Measurements from ENCODE around the gene TGM2.

Gene TGM2

GRCh38 chr20:38173237-38174156, 8.4 kb upstream of the TGM2 start:
- DNase-seq = no peak

GRCh38 chr20:38172408-38172807, 7.3 kb upstream of the TGM2 start:
- no peak for DNase-seq

- no peak for DNase-seq
These were observed 6.6 kb upstream of the TGM2 start for GRCh38 chr20:38171675-38172043.

GRCh38 chr20:38170826-38171674, 6.0 kb upstream of the TGM2 start:
- no peak for DNase-seq

- DNase-seq = no peak
These were observed 5.3 kb upstream of the TGM2 start for GRCh38 chr20:38170219-38170825.

GRCh38 chr20:38169636-38170193, 4.6 kb upstream of the TGM2 start:
- DNase-seq = no peak

GRCh38 chr20:38168791-38169589, 3.9 kb upstream of the TGM2 start:
- DNase-seq = peak; percentile 30 to 55

- DNase-seq = peak; percentile 55 to 73
These were observed 3.0 kb upstream of the TGM2 start for GRCh38 chr20:38167851-38168760.

GRCh38 chr20:38167328-38167850, 2.3 kb upstream of the TGM2 start:
- no peak for DNase-seq

GRCh38 chr20:38166703-38167233, 1.7 kb upstream of the TGM2 start:
- no peak for DNase-seq

GRCh38 chr20:38165966-38166702, 1.1 kb upstream of the TGM2 start:
- DNase-seq = no peak

- no peak for DNase-seq
These were observed 414 bp downstream of the TGM2 start for GRCh38 chr20:38164624-38165088.

- no peak for DNase-seq
These were observed 1.0 kb downstream of the TGM2 start for GRCh38 chr20:38164069-38164468.

GRCh38 chr20:38162878-38163875, 1.9 kb downstream of the TGM2 start:
- DNase-seq = no peak

GRCh38 chr20:38162149-38162548, 2.9 kb downstream of the TGM2 start:
- no peak for DNase-seq

- DNase-seq = no peak
These were observed 3.7 kb downstream of the TGM2 start for GRCh38 chr20:38161412-38161774.

- no peak for DNase-seq
These were observed 4.9 kb downstream of the TGM2 start for GRCh38 chr20:38159957-38160756.

GRCh38 chr20:38159566-38159956, 5.5 kb downstream of the TGM2 start:
- DNase-seq = no peak
